GM18873 (cell line): ENCODE measurements around the gene BICD1.

Source experiments
- ATAC-seq: cut with Tn5 transposase; IDR thresholded peaks from one replicate; pipeline ENCODE4 v1.9.1; 2021; ENCODE audit warnings: mild to moderate bottlenecking, moderate library complexity, moderate number of reproducible peaks; ENCODE audit not compliant: unreplicated experiment, low FRiP score

BICD1 gene

GRCh38 chr12:32233568-32233967 lies 126.9 kb downstream of the BICD1 start:
- ATAC-seq: no peak

- ATAC-seq: no peak
These were observed 128.6 kb downstream of the BICD1 start for GRCh38 chr12:32235251-32235650.

- ATAC-seq: no peak
These were observed 133.5 kb downstream of the BICD1 start for GRCh38 chr12:32240162-32240561.

- no peak for ATAC-seq
These were observed 134.2 kb downstream of the BICD1 start for GRCh38 chr12:32240831-32241230.

- ATAC-seq: no peak
These were observed 136.0 kb downstream of the BICD1 start for GRCh38 chr12:32242641-32243040.

GRCh38 chr12:32248441-32249140 lies 141.9 kb downstream of the BICD1 start:
- ATAC-seq: no peak

- ATAC-seq: no peak
These were observed 143.1 kb downstream of the BICD1 start for GRCh38 chr12:32249777-32250176.

- ATAC-seq: peak; percentile 88
These were observed 145.8 kb downstream of the BICD1 start for GRCh38 chr12:32252199-32253073.

- no peak for ATAC-seq
These were observed 146.6 kb downstream of the BICD1 start for GRCh38 chr12:32253154-32253790.

GRCh38 chr12:32254260-32254956 lies 147.8 kb downstream of the BICD1 start:
- ATAC-seq: no peak

GRCh38 chr12:32255588-32255987 lies 148.9 kb downstream of the BICD1 start:
- ATAC-seq: no peak

GRCh38 chr12:32257695-32258496 lies 151.2 kb downstream of the BICD1 start:
- no peak for ATAC-seq

GRCh38 chr12:32260696-32261095 lies 154.0 kb downstream of the BICD1 start:
- no peak for ATAC-seq

GRCh38 chr12:32261638-32262037 lies 155.0 kb downstream of the BICD1 start:
- ATAC-seq: no peak

GRCh38 chr12:32264961-32265360 lies 158.3 kb downstream of the BICD1 start:
- peak; percentile 78 for ATAC-seq

GRCh38 chr12:32265456-32265855 lies 158.8 kb downstream of the BICD1 start:
- ATAC-seq: no peak

GRCh38 chr12:32265951-32266350 lies 159.3 kb downstream of the BICD1 start:
- ATAC-seq: no peak

- ATAC-seq: no peak
These were observed 160.1 kb downstream of the BICD1 start for GRCh38 chr12:32266756-32267155.

- ATAC-seq: no peak
These were observed 164.4 kb downstream of the BICD1 start for GRCh38 chr12:32270818-32271710.
